B cell (primary cell): ENCODE measurements around the gene CCDC63. TPM values are rescaled to one million over a fixed set of nuclear protein-coding genes. Genes with fewer than 3 reads are reported as not detected.

Experiments
- ATAC-seq: fragments of 200-7000 bp; cut with Tn5 transposase; one replicate; pipeline ENCODE4 v1.10.0; 2021; ENCODE audit warnings: low read depth, mild to moderate bottlenecking, moderate number of reproducible peaks, moderate library complexity
- CTCF ChIA-PET: fragments of 350-600 bp; sonication (Branson Sonifier 250); formaldehyde crosslinking; loops from one replicate; lab custom pipeline; 2021; ENCODE audit warnings: antibody characterized with exemption, inconsistent platforms; lab: Charles Lee
- POLR2A ChIA-PET: fragments of 350-600 bp; sonication (Branson Sonifier 250); formaldehyde crosslinking; loops from one replicate; lab custom pipeline; 2021; ENCODE audit warnings: antibody characterized with exemption; lab: Charles Lee
- DNase-seq: peaks from one replicate; pipeline ENCODE4 v3.0.0; 2013
- H2AFZ ChIP-seq: 2 replicates; pipeline ENCODE4 v1.6.1; 2012; ENCODE audit warnings: mild to moderate bottlenecking, low read depth, low read length; ENCODE audit not compliant: insufficient read depth, poor library complexity, severe bottlenecking
- H3K27ac ChIP-seq, 2 donors: 1 replicate in 1 of 2; 2 replicates in 1 of 2; pipeline ENCODE4 v1.5.1; 2012 to 2013; ENCODE audit warnings: low read length in 2 of 2, mild to moderate bottlenecking in 2 of 2, moderate library complexity in 1 of 2
- H3K27me3 ChIP-seq, 4 experiments: fragments of 200-600 bp in 1 of 4; sonication (generic) in 1 of 4; replicated peaks in 1 of 4; 1 replicate in 2 of 4; 2 replicates in 2 of 4; pipeline versions ENCODE4 v1.6.1 to v1.7.0; 2013 to 2016; ENCODE audit warnings: low read length in 3 of 4, mild to moderate bottlenecking in 2 of 4, mixed read lengths in 1 of 4, moderate library complexity in 1 of 4; ENCODE audit not compliant: insufficient read depth in 4 of 4, control insufficient read depth in 3 of 4; ENCODE audit errors: control extremely low read depth in 1 of 4
- H3K36me3 ChIP-seq, 2 experiments: replicated peaks in 1 of 2; 1 replicate in 1 of 2; 2 replicates in 1 of 2; pipeline versions ENCODE4 v1.6.1 to v1.7.1; 2013; ENCODE audit warnings: low read length in 1 of 2; ENCODE audit not compliant: insufficient read depth in 2 of 2, control insufficient read depth in 1 of 2; ENCODE audit errors: control extremely low read depth in 1 of 2, extremely low read depth in 1 of 2
- H3K4me1 ChIP-seq, 2 donors: fragments of 200-600 bp in 1 of 2; sonication (generic) in 1 of 2; 1 replicate in 1 of 2; 2 replicates in 1 of 2; pipeline versions ENCODE4 v1.5.1 to v1.6.1; 2013 to 2017; ENCODE audit warnings: low read length in 2 of 2; ENCODE audit not compliant: control insufficient read depth in 2 of 2, insufficient read depth in 2 of 2
- H3K4me2 ChIP-seq: replicated peaks from 2 replicates; pipeline ENCODE3; 2012; ENCODE audit warnings: mild to moderate bottlenecking, low read depth, low read length; ENCODE audit not compliant: poor library complexity, severe bottlenecking
- H3K4me3 ChIP-seq, 5 experiments: fragments of 200-600 bp in 1 of 5; sonication (generic) in 1 of 5; 1 replicate in 3 of 5; 2 replicates in 2 of 5; pipeline versions ENCODE4 v1.5.1 to v1.7.0; 2011 to 2016; ENCODE audit warnings: low read length in 4 of 5, mild to moderate bottlenecking in 4 of 5, low read depth in 2 of 5, control low read depth in 1 of 5, moderate library complexity in 1 of 5; ENCODE audit not compliant: insufficient read depth in 1 of 5; ENCODE audit errors: control extremely low read depth in 1 of 5, extremely low read depth in 1 of 5
- H3K79me2 ChIP-seq: fragments of 200-600 bp; sonication (generic); one replicate; pipeline ENCODE4 v1.6.0; 2016; ENCODE audit warnings: low read length; ENCODE audit not compliant: control insufficient read depth, insufficient read depth
- H3K9ac ChIP-seq: fragments of 200-600 bp; sonication (generic); 2 replicates; pipeline ENCODE4 v1.6.1; 2017; ENCODE audit warnings: mild to moderate bottlenecking, low read length, moderate library complexity
- H3K9me3 ChIP-seq, 3 donors: one replicate each; pipeline versions ENCODE4 v1.6.1 to v1.7.1; 2013; ENCODE audit warnings: low read length in 2 of 3; ENCODE audit not compliant: control insufficient read depth in 2 of 3, insufficient read depth in 1 of 3; ENCODE audit errors: control extremely low read depth in 1 of 3
- H4K20me1 ChIP-seq: 2 replicates; pipeline ENCODE4 v1.6.0; 2012; ENCODE audit warnings: mild to moderate bottlenecking, low read length; ENCODE audit not compliant: insufficient read depth, control insufficient read depth, poor library complexity, severe bottlenecking
- H3K27ac Mint-ChIP-seq: one replicate; pipeline ENCODE4 v1.8.0; 2021; ENCODE audit warnings: mixed read lengths
- H3K27me3 Mint-ChIP-seq: one replicate; pipeline ENCODE4 v1.8.0; 2021; ENCODE audit warnings: mixed read lengths
- H3K4me1 Mint-ChIP-seq: one replicate; pipeline ENCODE4 v1.8.0; 2021; ENCODE audit warnings: mixed read lengths
- H3K4me3 Mint-ChIP-seq: one replicate; pipeline ENCODE4 v1.8.0; 2021; ENCODE audit warnings: mixed read lengths
- H3K9me3 Mint-ChIP-seq: one replicate; pipeline ENCODE4 v1.8.0; 2022; ENCODE audit warnings: mixed read lengths; ENCODE audit not compliant: insufficient read depth
- EZH2 ChIP-seq: IDR thresholded peaks from 2 replicates; pipeline ENCODE4 v1.6.1; 2012; ENCODE audit warnings: borderline replicate concordance, low read depth, mild to moderate bottlenecking, moderate library complexity, low read length; ENCODE audit not compliant: insufficient read depth, poor library complexity, severe bottlenecking
- WGBS: methylation state at CpG from one replicate; pipeline ENCODE4 v1.1.5; 2013; ENCODE audit warnings: missing lambda C conversion rate; ENCODE audit not compliant: insufficient coverage; 5-methylcytosine and 5-hydroxymethylcytosine counted together
- intact Hi-C: fragments of 100-400 bp; cut with micrococcal nuclease; formaldehyde crosslinking; loops from one replicate; pipeline ENCODE4 v1.10.0; 2022
- polyA plus RNA-seq: library from polyadenylated mRNA; depleted of rRNA; stranded (reverse); fragments of >200 nt; gene quantifications from 2 replicates; pipeline ENCODE4 v1.2.3, GENCODE V29; 2012
- total RNA-seq, 2 donors: library from RNA; stranded (reverse); fragments of 120-200 nt in 1 of 2; gene quantifications; 1 replicate in 1 of 2; 2 replicates in 1 of 2; pipeline versions ENCODE4 v1.2.3 to v1.2.4, GENCODE V29; 2013 to 2022
- TF ChIP-seq, protein P1 (sequence below): fragments of 200-600 bp; IDR thresholded peaks from one replicate; pipeline ENCODE4 v1.8.0; 2022; ENCODE audit warnings: antibody characterized with exemption, mild to moderate bottlenecking

CCDC63 gene
- total and polyA plus RNA-seq, 2 donors (not counting 1 experiment from before 2014, with no cell fraction given): not detected

DNA sequence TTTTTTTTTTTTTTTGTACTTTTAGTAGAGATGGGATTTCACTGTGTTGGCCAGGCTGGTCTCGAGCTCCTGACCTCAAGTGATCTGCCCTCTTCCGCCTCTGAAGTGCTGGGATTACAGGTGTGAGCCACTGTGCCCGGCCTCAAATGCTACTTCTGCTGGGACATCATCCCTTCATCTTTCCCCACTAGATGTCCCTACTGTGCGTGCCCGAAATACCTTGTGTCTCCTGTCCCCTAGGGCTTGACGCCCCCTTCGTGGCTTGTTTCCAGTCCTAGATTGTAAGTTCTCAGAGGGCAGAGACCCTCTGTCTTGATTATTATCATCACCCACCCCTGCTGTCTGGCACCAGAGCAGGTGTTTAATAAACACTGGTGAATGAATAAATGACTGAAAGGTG lies 14.9 kb downstream of the CCDC63 start:
- no peak for ATAC-seq
- H3K36me3 ChIP-seq: no peaks in the 10 kb centered on the region
- H2AFZ ChIP-seq: no peak overlapping the region
- Mint-ChIP-seq H3K27ac (no peak overlapping the region), H3K27me3 (no peaks in the 10 kb centered on the region), H3K4me3 (no peak overlapping the region), H3K9me3 (no peaks in the 10 kb centered on the region), H3K4me1 (peaks cover 8% of the 10 kb centered on the region)
- no peak overlapping the region for H3K4me2 ChIP-seq
- H4K20me1 ChIP-seq: no peaks in the 10 kb centered on the region
- no peak for DNase-seq
- H3K9me3 ChIP-seq: no peaks in the 10 kb centered on the region
- no peak overlapping the region for H3K4me3 ChIP-seq
- TF ChIP-seq, protein P1, sequence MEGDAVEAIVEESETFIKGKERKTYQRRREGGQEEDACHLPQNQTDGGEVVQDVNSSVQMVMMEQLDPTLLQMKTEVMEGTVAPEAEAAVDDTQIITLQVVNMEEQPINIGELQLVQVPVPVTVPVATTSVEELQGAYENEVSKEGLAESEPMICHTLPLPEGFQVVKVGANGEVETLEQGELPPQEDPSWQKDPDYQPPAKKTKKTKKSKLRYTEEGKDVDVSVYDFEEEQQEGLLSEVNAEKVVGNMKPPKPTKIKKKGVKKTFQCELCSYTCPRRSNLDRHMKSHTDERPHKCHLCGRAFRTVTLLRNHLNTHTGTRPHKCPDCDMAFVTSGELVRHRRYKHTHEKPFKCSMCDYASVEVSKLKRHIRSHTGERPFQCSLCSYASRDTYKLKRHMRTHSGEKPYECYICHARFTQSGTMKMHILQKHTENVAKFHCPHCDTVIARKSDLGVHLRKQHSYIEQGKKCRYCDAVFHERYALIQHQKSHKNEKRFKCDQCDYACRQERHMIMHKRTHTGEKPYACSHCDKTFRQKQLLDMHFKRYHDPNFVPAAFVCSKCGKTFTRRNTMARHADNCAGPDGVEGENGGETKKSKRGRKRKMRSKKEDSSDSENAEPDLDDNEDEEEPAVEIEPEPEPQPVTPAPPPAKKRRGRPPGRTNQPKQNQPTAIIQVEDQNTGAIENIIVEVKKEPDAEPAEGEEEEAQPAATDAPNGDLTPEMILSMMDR: no peak
- TF ChIP-seq EZH2: no peak
- H3K4me1 ChIP-seq: no peaks in the 10 kb centered on the region
- ChIA-PET CTCF (interaction anchor here (0.6 kb wide), 1 partner anchor 483 kb away, joined by 4 read pairs; no protein-coding TSS in a partner anchor), POLR2A (no interaction called here)
- H3K27ac ChIP-seq: no peak overlapping the region
- WGBS: 87% methylated on average over 6 of the region's 7 CpGs
- intact Hi-C loops: no loop called here
- H3K79me2 ChIP-seq: no peaks in the 10 kb centered on the region
- no peaks in the 10 kb centered on the region for H3K27me3 ChIP-seq
- H3K9ac ChIP-seq: no peak overlapping the region

DNA sequence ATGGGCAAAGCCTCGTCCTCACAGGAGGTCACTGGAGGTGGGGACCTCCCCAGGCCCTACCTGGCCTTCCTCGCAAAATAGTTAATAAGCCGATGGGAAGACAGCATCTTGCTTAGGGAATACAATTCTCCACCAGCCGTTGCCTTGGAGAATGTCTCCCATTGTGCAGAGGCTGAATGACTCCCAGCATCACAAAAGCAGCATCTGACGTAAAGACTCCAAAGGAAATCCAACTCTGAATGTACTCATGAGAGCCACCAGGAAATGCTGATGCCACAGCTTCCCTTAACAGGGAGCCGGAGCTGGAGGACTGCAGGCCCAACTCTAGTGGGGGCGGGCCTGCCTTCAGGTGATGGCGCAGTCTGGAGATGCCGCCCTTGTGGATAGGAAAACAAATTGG lies 15.5 kb downstream of the CCDC63 start:
- intact Hi-C loops: no loop called here
- WGBS: 95% methylated on average over 6 of the region's 9 CpGs
- H3K4me2 ChIP-seq: no peak overlapping the region
- H3K4me3 Mint-ChIP-seq: no peak overlapping the region
- no peaks in the 10 kb centered on the region for H3K27me3 ChIP-seq
- H4K20me1 ChIP-seq: no peaks in the 10 kb centered on the region
- H3K27me3 Mint-ChIP-seq: no peaks in the 10 kb centered on the region
- no peaks in the 10 kb centered on the region for H3K4me1 ChIP-seq
- no peak overlapping the region for H2AFZ ChIP-seq
- ATAC-seq (no peak), DNase-seq (no peak)
- no peak for TF ChIP-seq EZH2
- TF ChIP-seq, protein P1: no peak
- ChIA-PET CTCF (interaction anchor here (0.6 kb wide), 2 partner anchors 484 to 611 kb away, joined by 3 to 4 read pairs; no protein-coding TSS in a partner anchor), POLR2A (no interaction called here)
- H3K4me1 Mint-ChIP-seq: peaks cover 8% of the 10 kb centered on the region
- no peaks in the 10 kb centered on the region for H3K79me2 ChIP-seq
- H3K27ac ChIP-seq: no peak overlapping the region
- no peak overlapping the region for H3K9ac ChIP-seq
- no peak overlapping the region for H3K27ac Mint-ChIP-seq
- no peaks in the 10 kb centered on the region for H3K9me3 Mint-ChIP-seq
- no peak overlapping the region for H3K4me3 ChIP-seq
- H3K9me3 ChIP-seq: no peaks in the 10 kb centered on the region
- no peaks in the 10 kb centered on the region for H3K36me3 ChIP-seq
